NCI-H226 (cell line): ENCODE results near the gene PAQR5.
"Not testable (repeated sequence)": the region's sequence is repeated elsewhere in the genome, so short reads cannot be mapped to it uniquely, and the experiment has no call there.

Source experiments
- DNase-seq: peaks from one replicate; pipeline ENCODE4 v3.0.0-alpha.2; 2015

PAQR5 gene

DNA sequence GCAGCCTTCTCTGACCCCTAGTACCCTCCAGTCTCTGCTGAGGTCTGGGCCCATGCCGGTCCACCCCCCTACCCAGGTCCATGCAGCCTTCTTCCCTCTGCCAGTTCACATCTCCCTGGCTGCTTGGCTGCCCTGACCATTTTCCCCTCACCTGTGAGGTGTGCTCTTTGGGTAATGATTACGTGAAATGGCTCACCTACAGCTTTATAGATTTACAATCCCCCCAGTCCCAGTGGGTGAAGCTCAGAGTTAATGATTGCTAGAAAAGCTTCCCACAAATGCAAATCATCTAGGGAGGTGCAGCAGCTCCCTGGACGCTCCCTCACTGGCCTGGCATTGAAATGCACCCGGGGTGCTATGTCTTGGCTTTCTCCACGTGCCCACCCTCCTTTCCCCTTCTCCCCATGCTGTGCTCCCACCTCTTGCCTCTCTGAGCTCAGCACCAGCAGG is 18.7 kb downstream of the PAQR5 start:
- no peak for DNase-seq

DNA sequence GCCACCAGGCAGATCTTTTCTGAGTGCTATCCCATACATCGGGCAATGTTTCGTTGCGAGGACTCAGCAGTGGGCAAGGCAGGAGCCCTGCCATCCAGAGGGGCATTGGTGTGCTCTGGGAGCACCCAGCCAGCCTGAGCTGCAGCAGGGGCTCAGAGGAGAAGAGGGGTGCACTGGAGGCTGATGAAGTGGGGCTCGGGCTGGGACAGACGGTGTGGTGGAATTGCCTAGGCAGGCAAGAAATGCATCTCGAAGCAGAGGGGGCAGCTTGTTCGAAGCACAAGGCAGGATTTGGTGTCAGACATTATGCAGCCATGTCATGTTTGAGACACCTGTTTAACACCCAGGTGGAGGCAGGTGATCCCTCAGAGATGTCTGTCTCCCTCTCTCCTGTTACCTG is 19.3 kb downstream of the PAQR5 start:
- DNase-seq, result no peak

DNA sequence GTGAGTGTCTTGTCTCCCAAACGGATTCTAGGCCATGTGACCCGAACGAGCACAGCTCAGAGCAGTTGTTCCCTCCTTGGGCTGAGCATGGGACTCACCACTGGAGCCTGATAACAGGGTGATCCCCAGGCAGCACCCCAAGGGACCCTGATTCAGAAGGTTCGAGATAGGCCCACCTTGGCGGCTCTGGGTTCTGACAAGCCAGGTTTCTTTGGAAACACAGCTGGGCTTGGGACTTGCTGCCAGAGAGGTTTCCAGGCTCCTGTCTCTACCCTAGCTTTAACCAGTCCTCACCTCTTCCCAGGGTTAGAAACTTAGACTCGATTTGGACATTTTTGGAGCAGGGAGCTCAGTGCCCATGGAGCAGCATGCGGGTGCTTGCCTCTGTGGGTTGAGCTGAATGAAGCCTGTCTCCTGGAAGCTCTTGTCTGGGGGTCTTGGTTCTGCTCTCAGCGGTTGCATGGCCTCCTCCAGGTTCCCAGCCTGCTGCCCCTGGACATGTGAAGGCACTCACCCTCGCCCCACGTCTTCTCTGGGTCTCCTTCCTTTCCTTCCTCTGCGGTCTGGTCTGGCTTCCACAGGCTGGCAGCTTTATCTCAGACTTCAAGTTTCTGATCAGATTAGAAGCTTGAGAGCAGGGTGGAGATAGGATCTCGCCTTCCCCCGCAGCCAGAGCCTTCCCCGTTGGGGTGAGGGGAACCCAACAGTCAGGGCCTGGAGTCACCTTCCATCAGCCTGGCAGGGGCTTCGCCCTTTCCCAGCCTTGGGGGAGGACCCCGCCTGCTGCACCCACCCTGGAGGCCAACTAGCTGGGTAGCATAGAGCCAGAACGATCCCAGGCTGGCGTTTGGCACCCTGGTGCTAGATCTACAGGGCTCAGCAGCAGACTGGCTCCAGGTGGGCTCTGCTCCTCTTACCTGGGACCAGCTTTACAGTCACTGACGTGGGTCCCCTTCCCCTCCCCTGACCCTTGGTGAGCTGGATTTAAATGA is 21.0 kb downstream of the PAQR5 start:
- DNase-seq, result no peak

DNA sequence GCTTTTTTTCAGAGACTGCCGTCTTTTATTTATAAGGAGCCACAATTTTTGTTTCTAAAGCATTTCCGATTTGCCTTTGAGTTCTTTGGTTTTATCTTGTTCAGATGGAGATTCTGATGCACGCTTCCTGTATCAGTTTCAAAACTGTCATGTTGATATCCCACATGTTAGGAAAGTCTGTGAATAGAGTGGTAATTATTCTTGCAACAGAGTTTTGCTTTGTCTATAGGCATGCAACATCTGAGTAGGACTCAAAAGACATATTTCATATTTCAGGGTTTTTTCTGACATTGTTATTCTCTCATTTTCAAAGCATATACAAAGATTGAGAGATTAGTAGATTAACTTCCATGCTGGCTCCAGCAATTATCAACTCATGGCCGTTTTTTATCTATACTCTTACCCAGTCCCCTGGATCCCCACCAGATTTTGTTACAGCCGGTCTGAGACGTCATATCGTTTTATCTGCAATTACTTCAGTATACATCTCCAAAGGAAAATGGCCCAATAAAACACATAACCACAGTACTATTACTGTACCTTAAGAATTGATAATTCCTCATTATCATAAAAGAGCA is 22.4 kb downstream of the PAQR5 start:
- no peak for DNase-seq

DNA sequence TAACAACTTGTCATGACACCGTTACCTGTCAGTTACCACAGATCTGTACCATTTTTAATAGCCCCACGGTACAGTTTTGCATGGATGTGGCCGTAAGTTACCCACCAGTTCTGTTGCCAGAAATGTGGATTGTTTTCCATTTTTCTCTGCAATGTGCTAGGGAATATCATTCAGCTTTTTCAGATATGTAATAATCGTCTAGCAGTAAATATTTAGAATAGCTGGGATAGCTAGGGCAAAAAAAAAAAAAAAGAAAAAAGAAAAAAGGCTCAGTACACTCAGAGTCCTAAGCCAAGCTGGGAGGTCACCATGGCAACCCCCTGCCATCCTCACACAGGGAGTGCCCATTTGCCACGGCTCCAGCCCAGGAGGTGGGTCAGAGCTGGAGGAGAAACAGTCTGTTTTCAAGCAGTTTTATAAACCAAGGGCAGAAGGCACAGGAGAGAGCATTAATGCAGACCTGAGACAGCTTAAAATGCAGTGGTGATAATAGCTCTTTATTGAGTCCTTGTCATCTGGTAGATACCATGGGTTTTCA is 25.2 kb downstream of the PAQR5 start:
- DNase-seq, result no peak

DNA sequence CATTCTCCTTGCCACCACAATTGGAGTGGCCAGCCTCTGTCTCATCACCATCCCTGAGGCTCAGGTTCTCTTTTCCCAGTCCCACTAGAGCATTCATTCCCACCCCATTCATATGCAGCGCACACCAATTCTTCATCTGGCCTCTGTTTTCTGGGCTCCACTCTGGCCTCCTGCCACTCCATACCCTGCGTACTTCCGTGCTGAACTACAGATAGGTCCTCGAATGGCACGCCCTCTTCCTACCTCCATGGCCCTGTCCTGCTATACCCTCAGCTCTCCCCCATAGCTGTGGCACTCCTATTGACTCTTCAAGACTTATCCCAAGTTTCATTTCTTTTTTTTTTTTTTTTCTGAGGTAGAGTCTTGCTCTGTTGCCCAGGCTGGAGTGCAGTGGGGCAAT is 25.9 kb downstream of the PAQR5 start:
- no peak for DNase-seq

DNA sequence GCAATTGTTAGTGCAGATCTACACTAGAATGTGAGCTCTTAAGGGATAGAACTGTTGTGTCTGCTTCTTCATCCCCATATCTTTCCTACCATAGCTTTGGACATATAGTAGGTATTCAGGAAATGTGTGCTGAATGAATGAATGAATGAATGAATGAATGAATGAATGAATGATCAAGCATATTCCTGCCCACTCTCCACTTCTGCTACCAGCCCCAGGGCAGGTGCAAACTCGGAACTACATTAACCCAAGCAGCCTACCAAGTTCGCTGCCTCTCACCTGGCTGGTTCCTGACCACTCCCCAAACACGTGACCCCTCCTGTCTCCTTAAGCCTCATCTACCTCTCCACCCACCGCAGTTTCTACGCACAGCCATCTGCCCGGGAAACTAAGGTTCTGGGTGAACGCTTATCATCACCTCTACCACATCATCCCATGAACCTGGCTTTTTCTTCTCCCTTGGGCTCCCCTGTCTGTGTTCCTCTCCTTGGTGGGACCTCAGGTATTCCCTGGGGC is 26.8 kb downstream of the PAQR5 start:
- DNase-seq, result no peak

DNA sequence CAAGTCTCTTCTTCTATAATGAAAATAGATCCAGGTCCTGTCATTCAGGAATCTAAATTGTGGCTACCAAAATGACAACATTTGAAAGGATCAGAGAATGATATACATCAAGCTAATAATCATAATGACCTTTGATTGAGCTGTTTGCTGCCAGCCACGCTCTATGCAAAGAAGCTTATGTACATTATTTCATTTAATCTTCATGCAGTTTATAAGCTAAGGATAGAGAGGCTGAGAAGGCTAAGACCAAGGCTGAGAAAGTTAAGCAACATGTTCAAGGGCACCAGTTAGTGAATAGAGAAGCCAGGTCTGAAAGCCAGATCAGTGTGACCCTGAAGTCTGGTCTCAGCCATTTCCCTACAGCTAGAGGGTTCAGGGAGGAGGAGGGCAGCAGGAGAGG is 29.4 kb downstream of the PAQR5 start:
- DNase-seq, result no peak

DNA sequence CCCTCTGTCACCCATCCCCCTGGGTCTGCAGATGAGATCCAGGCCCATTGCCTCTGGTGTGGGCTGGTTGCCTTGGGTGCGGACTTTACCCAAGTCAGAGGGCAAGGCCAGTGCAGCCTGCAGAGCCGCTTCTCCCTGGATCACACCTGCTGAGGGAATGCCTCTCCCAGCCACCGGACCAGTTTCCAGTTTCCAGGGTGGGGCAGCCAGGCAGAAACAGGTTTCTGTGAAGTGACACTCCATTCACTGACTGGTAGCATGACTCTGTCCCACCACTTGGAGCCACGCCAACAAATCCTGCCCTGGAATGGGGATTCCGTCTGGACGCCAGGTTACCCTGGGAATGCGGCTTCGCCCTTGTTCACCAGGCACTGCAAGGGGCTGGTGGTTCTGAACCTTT is 30.0 kb downstream of the PAQR5 start:
- no peak for DNase-seq

DNA sequence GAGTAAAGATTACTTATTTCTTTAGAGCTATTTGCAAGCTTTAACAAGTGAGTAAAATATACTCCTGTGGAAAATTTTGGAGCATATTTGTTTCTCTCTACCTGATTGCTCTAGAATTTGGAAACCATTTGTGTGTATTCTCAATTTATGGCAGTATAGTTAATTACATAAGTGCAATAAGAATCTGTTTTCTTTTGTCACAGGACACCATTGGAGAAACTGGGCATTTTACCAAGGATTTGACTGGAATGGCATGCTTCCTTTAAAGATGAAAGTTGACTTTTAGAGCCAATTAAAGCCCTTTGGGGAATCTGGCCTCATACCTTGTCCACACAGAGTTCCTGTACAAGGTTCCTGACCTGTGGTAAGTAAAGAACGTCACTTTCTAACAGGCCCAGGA is 38.4 kb downstream of the PAQR5 start:
- DNase-seq, result peak; percentile 41

DNA sequence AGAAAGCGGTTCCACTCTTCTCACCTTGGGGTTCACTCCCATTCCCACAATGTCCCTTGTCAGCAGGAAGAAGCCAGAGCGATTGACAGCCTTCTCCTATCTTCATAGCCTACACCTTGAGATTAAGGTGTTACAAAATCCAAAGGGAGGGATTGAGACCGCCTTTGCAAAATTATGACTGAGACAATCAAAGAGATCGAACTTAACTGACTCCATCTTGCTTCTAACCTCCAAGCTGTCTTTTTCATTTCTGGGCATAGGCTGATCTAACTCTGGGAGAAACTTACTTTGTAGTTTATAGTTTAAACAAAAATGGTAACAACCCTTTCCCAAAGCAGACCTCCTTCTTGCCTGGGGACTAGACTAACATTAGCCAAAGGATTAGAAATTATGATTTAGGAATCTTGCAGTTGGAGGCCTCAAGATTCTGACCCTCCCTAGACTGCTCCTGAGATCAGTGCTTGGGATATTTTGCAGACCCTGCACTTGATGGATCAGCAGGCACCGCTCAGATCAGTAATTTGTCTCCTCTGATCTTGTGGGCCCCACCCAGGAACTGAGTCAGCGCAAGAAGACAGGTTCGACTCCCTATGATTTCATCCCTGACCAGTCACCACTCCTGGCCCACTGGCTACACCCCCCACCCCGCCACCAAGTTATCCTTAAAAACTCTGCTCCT is 40.0 kb downstream of the PAQR5 start:
- peak; percentile 61 for DNase-seq

DNA sequence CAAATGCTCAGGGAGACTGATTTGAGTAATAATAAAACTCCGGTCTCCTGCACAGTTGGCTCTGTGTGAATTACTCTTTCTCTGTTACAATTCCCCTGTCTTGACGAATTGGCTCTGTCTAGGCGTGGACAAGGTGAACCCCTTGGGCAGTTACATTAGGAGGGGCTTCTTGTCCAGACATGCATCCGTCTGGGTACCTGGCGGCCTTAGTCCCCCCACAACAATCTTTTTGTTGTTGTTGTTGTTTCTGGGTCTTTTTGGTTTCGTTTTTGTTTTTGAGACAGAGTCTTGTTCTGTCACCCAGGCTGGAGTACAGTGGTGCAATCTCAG is 40.5 kb downstream of the PAQR5 start:
- DNase-seq, result not testable (repeated sequence)

DNA sequence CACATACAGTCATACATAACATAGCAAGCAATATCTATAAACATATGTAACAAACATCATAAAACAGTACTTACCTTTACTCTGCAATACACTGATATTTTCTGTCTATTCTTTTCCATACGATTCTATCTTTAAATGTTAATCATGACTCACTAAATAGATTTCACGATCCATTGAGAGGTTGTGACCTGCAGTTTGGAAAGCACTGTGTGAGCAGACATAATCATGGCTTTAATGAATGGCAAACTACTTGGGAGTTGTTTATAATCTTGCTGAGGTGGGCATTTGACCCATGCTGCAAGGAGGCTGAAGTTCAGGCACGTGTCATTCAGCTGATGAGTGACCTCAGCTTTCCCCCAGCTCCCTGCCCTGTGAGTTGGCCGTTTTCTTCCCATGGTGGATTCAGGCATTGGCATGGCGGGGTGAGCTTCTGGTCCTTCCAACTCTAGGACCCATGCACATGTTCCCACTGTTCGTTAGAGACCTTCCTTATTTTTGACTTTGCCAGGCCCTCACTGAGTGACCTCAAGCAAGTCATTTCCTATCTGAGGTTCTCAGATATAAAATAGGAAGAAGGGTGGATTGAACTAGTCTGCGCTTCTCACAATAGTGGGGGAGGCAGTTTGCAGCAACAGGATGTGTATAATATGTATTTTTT is 41.7 kb downstream of the PAQR5 start:
- DNase-seq, result no peak

DNA sequence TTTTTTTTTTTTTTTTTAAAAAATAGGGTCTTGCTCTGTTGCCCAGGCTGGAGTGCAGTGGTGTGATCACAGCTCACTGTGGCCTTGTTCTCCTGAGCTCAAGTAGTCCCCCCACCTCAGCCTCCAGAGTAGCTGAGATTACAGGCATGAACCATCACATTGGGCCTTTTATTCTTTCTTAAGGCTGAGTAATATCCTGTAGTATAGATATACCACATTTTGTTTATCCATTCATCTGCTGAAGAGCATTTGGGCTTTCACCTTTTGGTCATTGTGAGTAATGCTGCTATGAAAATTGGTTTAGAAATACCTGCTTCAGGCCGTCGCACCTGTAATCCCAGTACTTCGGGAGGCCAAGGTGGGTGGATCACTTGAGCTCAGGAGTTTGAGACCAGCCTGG is 42.6 kb downstream of the PAQR5 start:
- DNase-seq, result peak; percentile 22

DNA sequence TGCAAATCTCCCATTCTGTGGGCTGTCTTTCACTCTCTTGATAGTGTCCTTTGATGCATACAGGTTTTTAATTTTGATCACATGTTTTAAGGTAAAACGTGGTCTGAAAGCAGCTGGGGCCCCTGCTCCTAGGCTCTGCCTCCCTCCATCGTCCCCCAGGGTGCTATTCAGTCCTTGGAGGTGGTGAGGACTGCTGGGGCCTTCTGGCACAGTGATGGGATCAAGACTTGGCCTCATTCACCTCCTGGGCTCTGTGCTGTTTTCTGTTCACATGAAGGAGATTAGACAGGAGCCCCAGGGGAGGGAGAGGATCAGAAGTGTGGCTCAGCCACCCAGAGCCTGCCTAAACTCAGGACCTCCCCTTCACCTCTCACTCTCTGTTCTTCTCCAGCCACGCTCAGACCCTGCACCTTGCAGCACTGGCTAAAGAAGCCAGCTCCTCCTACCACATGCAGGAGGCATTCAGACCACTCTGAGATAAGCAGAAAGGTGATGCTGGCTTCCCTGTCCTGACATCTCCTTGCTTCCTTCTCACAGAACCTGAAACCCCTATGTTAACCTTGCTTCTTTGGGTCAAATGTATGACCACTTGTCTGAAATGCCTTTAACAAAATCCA is 43.9 kb downstream of the PAQR5 start:
- no peak for DNase-seq

DNA sequence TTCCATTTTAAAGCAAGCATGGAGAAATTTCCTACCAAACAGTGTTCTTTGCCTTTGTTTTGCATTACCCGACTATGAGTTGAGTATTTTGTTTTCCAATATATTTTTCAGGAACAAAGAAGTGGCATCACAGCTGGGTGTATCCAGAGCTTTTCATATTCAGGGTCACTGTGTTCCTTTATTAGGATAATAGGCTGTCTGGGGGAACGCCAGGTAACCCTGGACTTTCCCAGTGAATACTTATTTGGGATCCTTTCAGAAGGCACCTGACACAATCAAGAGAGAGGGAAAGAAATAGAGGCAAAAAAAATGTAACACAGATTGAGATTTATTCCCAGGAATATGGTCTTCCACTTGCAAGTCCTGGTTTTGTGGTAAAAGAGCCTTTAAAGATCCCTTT is 44.4 kb downstream of the PAQR5 start:
- no peak for DNase-seq

DNA sequence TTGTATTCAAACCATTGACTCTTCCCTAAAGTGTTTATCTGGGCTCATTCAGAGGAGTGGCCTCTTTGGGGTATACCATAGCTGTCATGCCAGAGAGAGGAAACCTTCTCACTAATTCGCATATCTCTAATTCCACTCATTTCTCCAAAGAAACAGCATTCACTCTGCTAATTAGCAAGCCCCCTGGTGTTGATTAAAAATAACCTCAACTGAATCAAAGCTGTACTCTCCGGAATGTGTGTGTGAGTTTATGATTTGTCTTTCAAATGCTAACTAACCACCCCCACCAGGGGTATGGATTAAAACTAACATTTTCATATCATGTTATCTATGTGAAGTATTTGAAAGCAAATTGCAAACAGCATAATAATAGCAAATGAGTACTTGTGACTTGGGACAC is 45.5 kb downstream of the PAQR5 start:
- no peak for DNase-seq

DNA sequence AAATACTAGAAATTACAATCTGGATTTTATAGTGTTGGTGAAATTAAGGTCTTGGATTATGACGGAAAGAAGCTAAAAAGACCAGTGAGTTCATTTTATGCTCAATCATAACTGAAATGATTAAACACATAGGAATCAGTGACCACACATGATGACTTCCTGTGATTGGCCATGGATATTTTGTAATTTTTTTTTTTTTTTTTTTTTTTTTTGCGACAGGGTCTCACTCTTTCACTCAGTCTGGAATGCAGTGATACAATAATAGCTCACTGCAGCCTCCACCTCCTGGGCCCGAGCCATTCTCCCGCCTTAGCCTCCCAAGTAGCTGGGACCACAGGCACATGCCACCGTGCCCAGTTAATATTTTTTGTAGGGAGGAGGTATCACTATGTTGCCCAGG is 47.4 kb downstream of the PAQR5 start:
- DNase-seq, result no peak

DNA sequence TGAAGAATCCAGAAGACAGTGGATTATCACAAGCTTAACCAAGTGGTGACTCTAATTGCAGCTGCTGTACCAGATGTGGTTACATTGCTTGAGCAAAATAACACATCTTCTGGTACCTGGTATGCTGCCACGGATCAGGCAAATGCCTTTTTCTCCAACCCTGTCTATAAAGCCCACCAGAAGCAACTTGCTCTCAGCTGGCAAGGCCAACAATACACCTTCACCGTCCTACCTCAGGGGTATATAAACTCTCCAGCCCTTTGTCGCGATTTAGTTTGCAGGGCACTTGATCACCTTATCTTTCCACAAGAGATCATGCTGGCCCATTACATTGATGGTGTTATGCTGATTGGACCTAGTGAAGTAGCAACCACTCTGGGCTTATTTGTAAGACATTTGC is 52.6 kb downstream of the PAQR5 start:
- DNase-seq, result no peak

DNA sequence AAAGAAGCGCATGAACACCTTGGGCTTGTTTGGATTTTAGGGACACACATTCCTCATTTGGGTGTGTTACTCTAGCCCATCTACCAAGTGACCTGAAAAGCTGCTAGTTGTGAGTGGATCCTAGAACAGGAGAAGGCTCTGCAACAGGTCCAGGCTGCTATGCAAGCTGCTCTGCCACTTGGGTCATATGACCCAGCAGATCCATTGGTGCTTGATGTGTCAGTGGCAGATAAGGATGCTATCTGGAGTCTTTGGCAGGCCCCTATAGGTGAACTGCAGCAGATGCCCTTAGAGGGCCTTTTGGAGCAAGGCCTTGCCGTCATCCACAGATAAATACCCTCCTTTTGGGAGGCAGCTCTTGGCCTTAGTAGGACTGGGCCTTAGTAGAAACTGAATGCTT is 53.2 kb downstream of the PAQR5 start:
- no peak for DNase-seq

DNA sequence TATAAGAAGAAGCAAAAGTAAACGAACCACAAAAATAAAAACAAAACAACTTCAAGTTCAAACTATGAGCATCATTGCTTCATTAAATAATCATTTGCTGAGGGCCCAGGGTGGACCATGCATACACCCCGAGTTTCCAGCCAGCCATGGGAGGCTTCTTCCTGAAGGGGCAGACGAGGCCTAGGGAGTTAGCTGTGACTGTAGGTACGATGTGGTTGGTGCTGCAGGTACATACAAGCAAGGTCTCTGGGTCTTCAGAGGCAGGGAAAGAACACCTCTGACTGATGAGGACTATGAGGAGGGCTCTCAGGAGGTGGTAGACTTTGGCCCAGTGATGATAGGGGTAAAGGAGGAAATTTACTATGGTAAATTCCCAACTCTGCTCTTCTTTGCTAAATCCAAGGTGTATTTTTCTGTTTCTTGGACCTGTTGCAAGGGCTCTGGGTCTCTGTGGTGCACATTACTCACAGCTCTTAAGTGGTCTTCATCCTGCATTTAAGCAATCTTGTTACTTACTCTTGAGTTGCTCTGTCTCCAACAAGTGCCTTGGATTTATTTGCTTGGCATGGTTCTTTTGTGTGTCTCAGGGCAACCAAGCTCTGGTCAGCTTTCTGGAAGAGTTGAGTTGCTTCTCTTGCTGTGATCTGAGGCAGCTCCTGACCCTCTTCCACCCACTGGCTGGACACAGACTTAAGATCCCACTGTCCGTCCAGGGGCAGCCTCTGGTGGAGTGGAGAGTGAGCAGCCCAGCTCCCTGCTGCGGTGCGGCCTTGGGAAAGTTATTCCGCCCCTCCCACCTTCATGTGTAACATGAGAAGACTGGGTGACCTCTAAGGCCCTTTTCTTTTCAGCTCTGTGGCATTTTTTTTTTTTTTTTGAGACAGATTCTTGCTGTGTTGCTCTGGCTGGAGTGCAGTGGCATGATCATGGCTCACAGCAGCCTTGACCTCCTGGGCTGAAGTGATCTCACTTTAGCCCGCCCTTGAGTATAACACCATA is 59.4 kb downstream of the PAQR5 start:
- DNase-seq, result no peak
